Activated T-helper 9 cell treated with anti-CD3 and anti-CD28 coated beads, Interleukin-2, amount 50 U/mL, for 16 hours (primary cell): Measurements from ENCODE around the gene GLDN.

Experiments
- DNase-seq: peaks from one replicate; pipeline ENCODE4 v3.0.0-alpha.2; 2020; ENCODE audit warnings: low read depth

GLDN gene

GRCh38 chr15:51322621-51323296 is 18.7 kb upstream of the GLDN start:
- DNase-seq = no peak

GRCh38 chr15:51323749-51324148 is 17.7 kb upstream of the GLDN start:
- no peak for DNase-seq

GRCh38 chr15:51325167-51325566 is 16.3 kb upstream of the GLDN start:
- DNase-seq = no peak

- DNase-seq = no peak
Measured at GRCh38 chr15:51327081-51327480, 14.4 kb upstream of the GLDN start.

- DNase-seq = no peak
Measured at GRCh38 chr15:51328926-51329325, 12.5 kb upstream of the GLDN start.

- no peak for DNase-seq
Measured at GRCh38 chr15:51331141-51331540, 10.3 kb upstream of the GLDN start.

- no peak for DNase-seq
Measured at GRCh38 chr15:51332206-51333147, 9.0 kb upstream of the GLDN start.

- DNase-seq = no peak
Measured at GRCh38 chr15:51333571-51333970, 7.9 kb upstream of the GLDN start.

- no peak for DNase-seq
Measured at GRCh38 chr15:51334011-51334451, 7.4 kb upstream of the GLDN start.

- DNase-seq = no peak
Measured at GRCh38 chr15:51335087-51335486, 6.4 kb upstream of the GLDN start.

- DNase-seq = no peak
Measured at GRCh38 chr15:51335538-51336410, 5.7 kb upstream of the GLDN start.

GRCh38 chr15:51338496-51338895 is 3.0 kb upstream of the GLDN start, which contains the start of gene CYP19A1:
CYP19A1 (minus strand) TSS chr15:51338596; CDS start chr15:51242912, 95,684 bp downstream.
- no peak for DNase-seq

- no peak for DNase-seq
Measured at GRCh38 chr15:51342227-51342999, 958 bp downstream of the GLDN start.

- no peak for DNase-seq
Measured at GRCh38 chr15:51343466-51343865, 2.0 kb downstream of the GLDN start.

- no peak for DNase-seq
Measured at GRCh38 chr15:51346136-51346535, 4.7 kb downstream of the GLDN start.

- DNase-seq = no peak
Measured at GRCh38 chr15:51348688-51349087, 7.2 kb downstream of the GLDN start.

GRCh38 chr15:51349156-51349844 is 7.8 kb downstream of the GLDN start:
- no peak for DNase-seq

- no peak for DNase-seq
Measured at GRCh38 chr15:51350723-51351122, 9.3 kb downstream of the GLDN start.

- no peak for DNase-seq
Measured at GRCh38 chr15:51353976-51354375, 12.5 kb downstream of the GLDN start.

- no peak for DNase-seq
Measured at GRCh38 chr15:51355096-51355495, 13.6 kb downstream of the GLDN start.

- no peak for DNase-seq
Measured at GRCh38 chr15:51356147-51356546, 14.7 kb downstream of the GLDN start.
